NT2/D1 (cell line): ENCODE measurements around the gene ELP5.

Source experiments
- SUZ12 ChIP-seq: IDR thresholded peaks from 2 replicates; pipeline ENCODE4 v1.6.1; 2011; ENCODE audit not compliant: insufficient read length, insufficient read depth; ENCODE audit errors: extremely low read depth
- YY1 ChIP-seq: IDR thresholded peaks from 2 replicates; pipeline ENCODE4 v1.6.1; 2011; ENCODE audit not compliant: insufficient read length, insufficient read depth

- TF ChIP-seq YY1, result no peak
- TF ChIP-seq SUZ12, result no peak
These were observed 42.7 kb downstream of the ELP5 start, which contains the start of gene YBX2 for GRCh38 chr17:7294614-7295153.
